DMS114 treated with DMSO at 0.1 percent for 48 hours (cell line): Measurements from ENCODE around the gene HBG2.
"Not testable (repeated sequence)": the region's sequence is repeated elsewhere in the genome, so short reads cannot be mapped to it uniquely, and the experiment has no call there.

Experiments
- DNase-seq: peaks from one replicate; lab custom pipeline; 2025; ENCODE audit not compliant: unreplicated experiment; lab: John Stamatoyannopoulos, UW

Gene HBG2

GRCh38 chr11:5254646-5255413 lies at the start of gene HBG2:
TSS of gene HBG2 (minus strand) at chr11:5254781. CDS start at chr11:5254728, 53 bp downstream.
- not testable (repeated sequence) for DNase-seq

DNA sequence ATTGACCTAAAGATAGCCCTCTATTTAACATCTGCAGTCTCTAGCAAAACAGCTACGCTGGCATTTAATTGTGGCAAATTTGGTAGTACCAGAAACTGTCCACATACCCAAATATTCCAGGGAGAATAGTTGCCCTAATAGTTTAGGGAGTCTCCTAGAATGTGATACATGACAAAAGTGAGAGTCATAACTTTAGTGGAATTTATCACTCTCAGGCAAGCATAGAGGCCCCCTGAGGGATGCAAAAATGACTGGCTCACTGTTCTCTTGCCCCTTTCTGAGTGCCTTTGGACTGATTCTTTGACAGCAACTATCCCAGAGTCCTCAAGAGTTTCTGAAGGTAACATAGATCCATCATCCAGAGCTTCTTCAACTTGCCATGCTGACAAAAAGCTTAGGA lies 49.5 kb upstream of the HBG2 start:
- DNase-seq = no peak

GRCh38 chr11:5303626-5304025 lies 49.0 kb upstream of the HBG2 start:
- DNase-seq = no peak

- DNase-seq = no peak
Measured at GRCh38 chr11:5301846-5302245, 47.3 kb upstream of the HBG2 start, which contains the start of gene OR51B4. TSS of gene OR51B4 (minus strand) at chr11:5301946. CDS start at chr11:5301946, 0 bp downstream.

DNA sequence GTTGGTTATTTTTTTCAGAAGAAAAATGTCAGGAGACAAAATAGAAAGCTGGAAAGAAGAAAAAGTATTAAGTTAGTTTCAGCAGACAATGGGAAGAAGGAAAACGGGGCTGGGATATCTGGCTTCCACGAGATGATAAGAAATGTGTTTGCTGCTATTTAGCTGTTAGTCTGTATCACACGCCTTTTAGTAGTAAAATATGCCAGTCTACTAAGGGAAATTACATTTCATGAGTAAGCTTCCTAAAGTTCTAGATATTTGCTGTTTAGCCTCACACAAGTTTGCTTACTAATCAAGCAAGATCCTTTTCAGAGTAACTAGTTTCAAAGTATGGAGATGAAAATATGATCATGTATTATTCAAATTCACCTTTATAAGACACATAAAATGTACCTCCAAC lies 45.7 kb upstream of the HBG2 start:
- DNase-seq = no peak

DNA sequence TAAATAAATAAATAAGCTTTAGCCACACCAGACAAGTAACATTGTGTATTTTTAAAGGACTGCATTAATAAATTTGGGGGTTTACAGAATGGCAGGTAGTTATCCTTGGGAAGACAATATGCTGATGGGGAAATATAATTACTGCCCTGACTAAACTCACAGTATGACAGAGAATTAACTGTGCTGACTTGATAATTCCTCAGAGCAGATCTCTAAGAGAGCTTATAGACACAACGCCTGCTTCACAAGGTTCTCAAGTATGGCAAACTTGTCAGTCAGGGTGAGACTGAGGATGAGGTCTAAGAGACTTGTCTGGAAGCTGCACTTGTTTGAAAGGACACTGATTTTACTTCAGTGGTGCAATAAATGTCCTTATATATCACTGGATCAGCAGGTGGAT lies 43.9 kb upstream of the HBG2 start:
- DNase-seq = no peak

DNA sequence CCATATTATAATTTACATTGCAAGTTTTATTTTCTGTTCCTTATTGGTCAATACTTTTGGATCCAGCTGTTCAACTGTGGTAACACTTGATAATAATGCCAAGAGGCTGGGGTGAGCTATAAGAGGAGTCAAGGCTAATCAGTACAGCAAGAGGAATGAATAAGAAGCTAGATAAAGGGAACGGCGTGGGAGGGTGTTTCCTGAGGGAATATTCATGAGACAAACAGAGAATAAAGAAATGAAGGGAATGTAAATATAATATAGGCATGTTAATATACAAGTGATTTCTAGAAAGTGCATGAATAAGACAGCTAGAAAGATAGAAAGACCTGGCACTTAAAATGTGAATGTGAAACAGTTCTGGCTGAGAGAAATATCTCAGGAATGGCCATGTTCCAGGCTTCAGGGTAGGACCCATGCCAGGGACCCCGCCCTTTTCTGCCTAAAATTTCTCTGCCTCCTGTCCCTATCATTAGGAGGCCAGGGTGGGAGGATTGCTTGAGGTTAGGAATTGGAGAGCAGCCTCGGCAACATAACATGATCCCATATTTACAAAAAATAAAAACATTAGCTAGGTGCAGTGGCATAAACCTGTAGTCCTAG lies 43.2 kb upstream of the HBG2 start:
- DNase-seq = no peak

DNA sequence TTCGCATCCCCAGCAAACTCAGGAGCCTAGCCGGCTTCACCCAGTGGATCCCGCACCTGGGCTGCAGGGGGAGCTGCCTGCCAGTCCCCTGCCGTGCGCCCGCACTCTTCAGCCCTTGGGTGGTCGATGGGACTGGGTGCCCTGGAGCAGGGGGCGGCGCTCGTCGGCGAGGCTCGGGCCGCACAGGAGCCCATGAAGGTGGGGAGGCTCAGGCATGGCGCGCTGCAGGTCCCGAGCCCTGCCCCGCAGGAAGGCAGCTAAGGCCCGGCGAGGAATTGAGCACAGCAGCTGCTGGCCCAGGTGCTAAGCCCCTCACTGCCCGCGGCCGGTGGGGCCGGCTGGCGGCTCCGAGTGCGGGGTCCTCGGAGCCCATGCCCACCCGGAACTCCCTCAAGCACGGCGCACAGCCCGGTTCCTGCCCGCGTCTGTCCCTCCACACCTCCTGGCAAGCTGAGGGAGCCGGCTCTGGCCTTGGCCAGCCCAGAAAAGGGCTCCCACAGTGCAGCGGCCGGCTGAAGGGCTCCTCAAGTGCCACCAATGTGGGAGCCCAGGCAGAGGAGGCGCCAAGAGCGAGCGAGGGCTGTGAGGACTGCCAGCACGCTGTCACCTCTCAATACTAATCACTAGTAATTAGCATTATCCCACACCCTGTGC lies 39.9 kb upstream of the HBG2 start:
- not testable (repeated sequence) for DNase-seq

DNA sequence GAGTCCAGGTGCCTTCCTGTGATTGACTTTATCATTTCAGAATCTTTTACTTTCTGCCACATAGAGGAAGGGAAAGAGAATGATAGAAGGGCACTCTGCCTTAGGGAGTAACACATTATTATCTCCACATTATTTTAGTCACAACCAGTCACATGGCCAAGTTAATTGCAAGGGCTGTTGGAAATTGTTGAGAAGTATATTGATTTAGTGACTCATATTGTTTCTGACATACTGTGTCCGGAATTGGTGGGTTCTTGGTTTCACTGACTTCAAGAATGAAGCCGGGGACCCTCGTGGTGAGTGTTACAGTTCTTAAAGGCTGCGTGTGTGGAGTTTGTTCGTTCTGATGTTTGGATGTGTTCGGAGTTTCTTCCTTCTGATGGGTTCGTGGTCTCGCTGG lies 38.4 kb upstream of the HBG2 start:
- no peak for DNase-seq

DNA sequence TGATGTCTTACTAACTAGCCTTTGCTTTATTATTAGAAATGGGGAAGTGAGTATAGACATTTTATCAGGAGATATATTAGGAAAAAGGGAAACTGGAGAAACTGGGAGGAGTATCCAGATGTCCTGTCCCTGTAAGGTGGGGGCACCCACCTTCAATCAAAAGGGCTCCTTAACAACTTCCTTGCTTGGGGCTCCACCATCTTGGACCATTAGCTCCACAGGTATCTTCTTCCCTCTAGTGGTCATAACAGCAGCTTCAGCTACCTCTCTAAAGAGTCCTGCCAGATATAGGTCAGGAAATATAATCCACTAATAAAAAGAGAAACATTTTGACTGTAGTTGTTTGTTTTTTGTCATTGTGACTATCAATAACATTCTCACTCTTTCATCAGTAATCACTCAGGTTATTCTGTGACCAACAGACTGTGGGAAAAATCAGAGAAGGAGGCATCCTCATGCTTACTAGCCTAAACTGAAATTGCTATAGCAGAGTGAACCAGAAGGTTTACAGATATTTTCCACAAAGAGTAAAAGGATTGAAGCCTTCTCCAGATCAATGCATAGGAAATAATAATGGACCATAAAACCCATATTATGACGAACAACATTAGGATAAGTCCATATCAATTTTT lies 36.7 kb upstream of the HBG2 start:
- DNase-seq = no peak

DNA sequence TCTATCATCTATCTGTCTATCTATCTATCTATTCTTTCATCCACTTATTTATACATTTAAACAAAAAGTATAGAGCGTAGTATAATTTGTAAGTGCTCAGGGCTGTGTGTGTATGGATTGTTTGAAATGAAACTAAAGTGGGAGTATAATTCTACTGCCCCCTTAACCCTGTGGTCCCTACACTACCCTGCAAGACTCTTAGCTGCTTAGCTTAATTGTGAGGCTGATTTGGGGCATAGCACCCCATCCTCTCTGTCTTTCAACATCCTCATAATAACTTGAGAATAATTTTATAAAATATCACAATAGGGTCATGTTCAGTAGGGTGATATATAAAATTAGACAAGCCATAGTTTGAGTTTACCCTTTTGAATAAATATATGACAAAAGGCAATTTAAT lies 35.5 kb upstream of the HBG2 start:
- no peak for DNase-seq

GRCh38 chr11:5289696-5290095 lies 35.1 kb upstream of the HBG2 start:
- DNase-seq = no peak

DNA sequence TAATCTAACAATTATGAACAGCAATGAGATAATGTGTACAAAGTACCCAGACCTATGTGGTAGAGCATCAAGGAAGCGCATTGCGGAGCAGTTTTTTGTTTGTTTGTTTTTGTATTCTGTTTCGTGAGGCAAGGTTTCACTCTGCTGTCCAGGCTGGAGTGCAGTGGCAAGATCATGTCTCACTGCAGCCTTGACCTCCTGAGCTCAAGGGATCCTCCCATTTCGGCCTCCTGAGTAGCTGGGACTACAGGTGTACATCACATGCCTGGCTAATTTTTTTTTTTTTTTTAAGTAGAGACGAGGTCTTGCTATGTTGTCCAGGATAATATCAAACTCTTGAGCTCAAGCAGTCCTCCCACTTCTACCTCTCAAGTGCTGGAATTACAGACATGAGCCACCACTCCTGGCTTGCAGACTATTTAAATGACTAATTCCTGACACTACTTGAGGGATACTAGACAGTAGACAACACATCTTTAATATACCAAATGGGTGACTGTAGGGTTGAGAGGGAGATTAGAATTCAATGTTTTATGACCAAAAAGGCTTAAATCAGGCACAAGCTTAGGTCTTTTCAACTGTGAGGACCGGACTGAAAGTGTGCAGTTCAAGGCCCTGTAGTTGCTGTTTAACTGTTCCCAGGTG lies 34.4 kb upstream of the HBG2 start:
- DNase-seq = no peak

DNA sequence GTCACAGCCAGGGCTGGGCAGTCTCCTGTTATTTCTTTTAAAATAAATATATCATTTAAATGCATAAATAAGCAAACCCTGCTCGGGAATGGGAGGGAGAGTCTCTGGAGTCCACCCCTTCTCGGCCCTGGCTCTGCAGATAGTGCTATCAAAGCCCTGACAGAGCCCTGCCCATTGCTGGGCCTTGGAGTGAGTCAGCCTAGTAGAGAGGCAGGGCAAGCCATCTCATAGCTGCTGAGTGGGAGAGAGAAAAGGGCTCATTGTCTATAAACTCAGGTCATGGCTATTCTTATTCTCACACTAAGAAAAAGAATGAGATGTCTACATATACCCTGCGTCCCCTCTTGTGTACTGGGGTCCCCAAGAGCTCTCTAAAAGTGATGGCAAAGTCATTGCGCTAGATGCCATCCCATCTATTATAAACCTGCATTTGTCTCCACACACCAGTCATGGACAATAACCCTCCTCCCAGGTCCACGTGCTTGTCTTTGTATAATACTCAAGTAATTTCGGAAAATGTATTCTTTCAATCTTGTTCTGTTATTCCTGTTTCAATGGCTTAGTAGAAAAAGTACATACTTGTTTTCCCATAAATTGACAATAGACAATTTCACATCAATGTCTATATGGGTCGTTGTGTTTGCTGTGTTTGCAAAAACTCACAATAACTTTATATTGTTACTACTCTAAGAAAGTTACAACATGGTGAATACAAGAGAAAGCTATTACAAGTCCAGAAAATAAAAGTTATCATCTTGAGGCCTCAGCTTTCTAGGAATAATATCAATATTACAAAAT lies 33.7 kb upstream of the HBG2 start:
- no peak for DNase-seq

DNA sequence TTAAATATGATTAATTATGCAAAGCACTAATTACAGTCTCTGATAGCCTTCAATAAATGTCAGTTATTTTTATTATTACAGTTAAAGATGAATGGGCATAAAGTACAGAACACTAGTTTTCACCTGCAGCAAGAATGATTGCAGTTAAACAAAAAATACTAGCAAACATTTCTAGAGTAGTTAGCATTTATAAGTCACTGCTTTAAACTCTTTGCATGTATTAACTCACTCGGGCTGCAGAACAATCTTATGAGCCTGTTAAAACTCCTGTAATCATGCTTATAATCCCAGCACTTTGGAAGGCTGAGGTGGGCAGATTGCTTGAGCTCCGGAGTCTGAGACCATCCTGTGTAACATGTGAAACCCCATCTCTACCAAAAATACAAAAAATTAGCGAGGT lies 32.3 kb upstream of the HBG2 start:
- DNase-seq = no peak

GRCh38 chr11:5286351-5286750 lies 31.8 kb upstream of the HBG2 start:
- no peak for DNase-seq

DNA sequence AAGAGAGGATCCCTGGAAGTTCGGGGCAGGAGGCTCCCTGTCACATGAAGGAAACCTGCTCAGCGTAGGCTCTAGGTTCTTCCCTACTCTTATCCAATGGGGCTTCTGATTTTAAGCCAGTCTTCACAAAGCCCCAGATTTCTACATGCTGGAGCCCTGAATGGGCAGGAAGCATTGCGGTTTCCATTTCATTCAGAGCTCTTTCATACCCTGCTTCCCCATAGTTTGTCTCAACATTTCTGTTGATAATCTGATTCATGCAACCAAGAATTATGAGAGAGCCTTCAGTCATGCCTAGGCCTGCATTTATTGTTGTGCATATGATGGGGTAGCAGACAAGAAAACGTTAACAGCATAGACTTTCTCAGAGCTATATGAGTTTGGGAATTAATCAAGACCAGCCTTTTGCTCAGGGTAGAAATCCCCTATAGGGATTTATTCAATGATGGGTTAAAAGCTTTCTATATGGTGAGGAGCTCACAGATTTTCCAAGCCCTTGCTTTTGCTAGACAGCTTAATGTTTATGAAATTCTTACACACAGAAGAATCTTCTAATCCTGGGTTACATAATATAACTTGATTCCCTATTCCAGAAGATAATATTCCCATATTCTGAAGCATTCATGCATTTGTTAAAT lies 31.2 kb upstream of the HBG2 start:
- DNase-seq = no peak

DNA sequence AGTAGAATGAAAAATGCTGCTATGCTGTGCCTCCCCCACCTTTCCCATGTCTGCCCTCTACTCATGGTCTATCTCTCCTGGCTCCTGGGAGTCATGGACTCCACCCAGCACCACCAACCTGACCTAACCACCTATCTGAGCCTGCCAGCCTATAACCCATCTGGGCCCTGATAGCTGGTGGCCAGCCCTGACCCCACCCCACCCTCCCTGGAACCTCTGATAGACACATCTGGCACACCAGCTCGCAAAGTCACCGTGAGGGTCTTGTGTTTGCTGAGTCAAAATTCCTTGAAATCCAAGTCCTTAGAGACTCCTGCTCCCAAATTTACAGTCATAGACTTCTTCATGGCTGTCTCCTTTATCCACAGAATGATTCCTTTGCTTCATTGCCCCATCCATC lies 30.1 kb upstream of the HBG2 start:
- DNase-seq = no peak

GRCh38 chr11:5283882-5284281 lies 29.3 kb upstream of the HBG2 start:
- DNase-seq = no peak

- no peak for DNase-seq
Measured at GRCh38 chr11:5283086-5283485, 28.5 kb upstream of the HBG2 start.
